ENCODE results near the gene CCL23.

The CCL23 gene

DNA sequence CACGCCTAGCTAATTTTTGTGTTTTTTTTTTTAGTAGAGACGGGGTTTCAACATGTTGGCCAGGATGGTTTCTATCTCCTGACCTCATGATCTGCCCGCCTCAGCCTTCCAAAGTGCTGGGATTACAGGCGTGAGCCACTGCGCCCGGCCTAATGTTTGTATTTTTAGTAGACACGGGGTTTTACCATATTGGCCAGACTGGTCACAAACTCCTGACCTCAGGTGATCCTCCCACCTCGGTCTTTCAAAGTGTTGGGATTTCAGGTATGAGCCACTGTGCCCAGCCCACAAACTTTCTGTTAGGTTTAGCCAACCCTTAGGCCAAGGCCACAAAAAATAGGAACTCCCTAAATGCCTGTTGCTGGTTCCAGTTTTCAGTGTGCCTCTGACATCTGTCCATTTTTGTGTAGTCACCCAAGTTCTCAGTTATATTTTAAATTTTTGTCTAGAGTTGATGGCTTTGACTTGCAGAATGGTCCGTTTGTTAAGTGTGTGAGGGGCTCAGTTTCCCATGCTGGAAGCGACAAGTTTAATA lies 49.2 kb downstream of the CCL23 start:
- DNase-seq, result no peak

- DNase-seq, result no peak
Measured at GRCh38 chr17:35965272-35965671, 52.5 kb downstream of the CCL23 start.

DNA sequence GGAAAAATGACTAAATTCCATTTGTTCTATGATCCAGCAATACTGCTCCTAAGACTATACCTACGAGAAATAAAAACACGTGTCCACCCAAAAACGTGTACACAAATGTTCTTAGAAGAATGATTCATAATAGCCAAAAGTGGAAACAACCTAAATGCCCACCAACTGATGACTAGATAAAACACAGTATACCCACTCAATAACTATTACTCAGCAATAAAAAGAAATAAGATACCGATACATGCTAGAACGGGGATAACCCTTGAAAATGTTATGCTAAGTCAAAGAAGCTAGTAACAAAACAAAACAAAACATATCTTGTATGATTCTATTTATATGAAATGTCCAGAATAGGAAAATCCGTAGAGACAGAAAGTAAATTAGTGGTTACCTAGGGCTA lies 54.1 kb downstream of the CCL23 start:
- DNase-seq, result no peak
